HepG2 (cell line): ENCODE measurements around the gene WNT3. TPM values are rescaled to one million over a fixed set of nuclear protein-coding genes. Genes with fewer than 3 reads are reported as not detected.

Experiments used
- FOXA1 ChIP-seq, 2 experiments: fragments of 450-650 bp in 1 of 2; sonication (generic) in 1 of 2; formaldehyde crosslinking in 1 of 2; IDR thresholded peaks; 2 replicates each; pipeline versions ENCODE4 v1.4.0 to v1.6.1; 2016 to 2020; ENCODE audit warnings: missing genetic modification reagents in 1 of 2
- FOXP1 ChIP-seq, 2 experiments: fragments of 450-650 bp in 1 of 2; IDR thresholded peaks; 2 replicates each; pipeline ENCODE4 v1.6.1; 2017 to 2018; ENCODE audit warnings: antibody characterized with exemption in 1 of 2
- GPBP1L1 ChIP-seq: sonication (generic); formaldehyde crosslinking; IDR thresholded peaks from 2 replicates; pipeline ENCODE4 v1.5.0; 2020; ENCODE audit warnings: mild to moderate bottlenecking, missing genetic modification reagents
- HNF1A ChIP-seq, 2 experiments: sonication (generic) in 1 of 2; formaldehyde crosslinking in 1 of 2; IDR thresholded peaks; 2 replicates each; pipeline versions ENCODE4 v1.4.0 to v1.6.1; 2016 to 2020; ENCODE audit warnings: borderline replicate concordance in 1 of 2, low read depth in 1 of 2, mild to moderate bottlenecking in 1 of 2, missing genetic modification reagents in 1 of 2
- KMT2A ChIP-seq: sonication (generic); formaldehyde crosslinking; IDR thresholded peaks from 2 replicates; pipeline ENCODE4 v1.4.0; 2020; ENCODE audit warnings: missing genetic modification reagents
- MLXIP ChIP-seq: sonication (generic); formaldehyde crosslinking; IDR thresholded peaks from 2 replicates; pipeline ENCODE4 v1.9.0; 2021; ENCODE audit warnings: missing genetic modification reagents, borderline replicate concordance
- POLR2A ChIP-seq, 2 experiments: IDR thresholded peaks; 2 replicates each; pipeline ENCODE4 v1.6.1; 2011; ENCODE audit warnings: low read depth in 2 of 2, low read length in 2 of 2, mild to moderate bottlenecking in 1 of 2, moderate library complexity in 1 of 2; ENCODE audit not compliant: insufficient read depth in 1 of 2
- SNAPC2 ChIP-seq: sonication (generic); formaldehyde crosslinking; IDR thresholded peaks from 2 replicates; pipeline ENCODE4 v1.8.1; 2022; ENCODE audit warnings: mild to moderate bottlenecking, missing genetic modification reagents
- ZBTB3 ChIP-seq: sonication (generic); formaldehyde crosslinking; IDR thresholded peaks from 2 replicates; pipeline ENCODE4 v1.4.0; 2020; ENCODE audit warnings: low read depth, mild to moderate bottlenecking, moderate library complexity, missing genetic modification reagents, borderline replicate concordance
- ZBTB34 ChIP-seq: sonication (generic); formaldehyde crosslinking; IDR thresholded peaks from 2 replicates; pipeline ENCODE4 v1.8.0; 2022; ENCODE audit warnings: mild to moderate bottlenecking, missing genetic modification reagents
- ZNF275 ChIP-seq: sonication (generic); formaldehyde crosslinking; IDR thresholded peaks from 2 replicates; pipeline ENCODE4 v1.8.0; 2022; ENCODE audit warnings: missing genetic modification reagents, mild to moderate bottlenecking, inconsistent platforms, borderline replicate concordance
- ZNF780A ChIP-seq: sonication (generic); formaldehyde crosslinking; IDR thresholded peaks from 2 replicates; pipeline ENCODE4 v1.8.0; 2022; ENCODE audit warnings: mild to moderate bottlenecking, missing genetic modification reagents, moderate library complexity
- polyA plus RNA-seq, 8 experiments: library from polyadenylated mRNA; depleted of rRNA in 3 of 8; stranded (reverse) in 7 of 8; unstranded in 1 of 8; fragments of >200 nt; fragmentation: Illumina TruSeq in 4 of 8; extraction: Trizol in 4 of 8; gene quantifications; 2 replicates each; pipeline versions ENCODE4 v1.2.1 to v1.2.3, GENCODE V29; 2011 to 2016; ENCODE audit warnings: low read depth in 4 of 8, missing spikeins in 1 of 8, mixed read lengths in 1 of 8; ENCODE audit not compliant: insufficient read depth in 1 of 8
- total RNA-seq, 5 experiments: library from RNA; depleted of rRNA; stranded (reverse); fragments of >200 nt; fragmentation: Illumina TruSeq; extraction: Trizol; gene quantifications; 2 replicates each; pipeline ENCODE4 v1.2.3, GENCODE V29; 2016; ENCODE audit warnings: low read depth in 1 of 5

The WNT3 gene
- total and polyA plus RNA-seq, 2 of the 13 experiments (the other 11 are each of a cell fraction or from before 2014, with no cell fraction given) = 8.5 to 10.3 TPM

GRCh38 chr17:46770818-46771560 is 47.5 kb downstream of the WNT3 start (continued):
- TF ChIP-seq ZNF275 = no peak
- TF ChIP-seq KMT2A (CRISPR knock-in tag) = no peak
- 0 out of 2 replicates have a peak, but pooled peaks have one; percentile 67 for TF ChIP-seq ZBTB3 (CRISPR knock-in tag)
- no peak for TF ChIP-seq GPBP1L1 (CRISPR knock-in tag)
- peak; percentile 87; the same call in 1 of the 2 replicates for TF ChIP-seq MLXIP (CRISPR knock-in tag)
- TF ChIP-seq FOXP1 (IDR thresholded peaks at IDR 0.05) = no peak
- TF ChIP-seq FOXP1 (CRISPR knock-in tag; IDR thresholded peaks at IDR 0.05) = no peak
- TF ChIP-seq ZBTB34 (CRISPR knock-in tag) = 0 out of 2 replicates have a peak, but pooled peaks have one; percentile 39
- no peak for TF ChIP-seq HNF1A (IDR thresholded peaks at IDR 0.05; ENCODE audit: low read depth)
- peak; percentile 9; the same call in 1 of the 2 replicates for TF ChIP-seq HNF1A (CRISPR knock-in tag; IDR thresholded peaks at IDR 0.05; ENCODE audit: borderline replicate concordance)
- peak; percentile 67 to 72; a peak in 3 of 4 replicates for TF ChIP-seq POLR2A (IDR thresholded peaks at IDR 0.05; ENCODE audit: insufficient read depth in 1 of 2, low read depth in 2 of 2, low read length in 2 of 2)
- TF ChIP-seq SNAPC2 (CRISPR knock-in tag) = 0 out of 2 replicates have a peak, but pooled peaks have one; percentile 62
- no peak for TF ChIP-seq ZNF780A (CRISPR knock-in tag)
- no peak for TF ChIP-seq FOXA1 (IDR thresholded peaks at IDR 0.05)
- TF ChIP-seq FOXA1 (CRISPR knock-in tag; IDR thresholded peaks at IDR 0.05) = no peak
